GM12891 (cell line): Measurements from ENCODE around the gene UBE2E1.
A peak's percentile ranks its signal among the peaks of the same experiment; 100 is the strongest.
"Not testable (repeated sequence)": the region's sequence is repeated elsewhere in the genome, so short reads cannot be mapped to it uniquely, and the experiment has no call there.

ENCODE experiments used
- DNase-seq: peaks from one replicate; pipeline ENCODE4 v3.0.0; 2011; ENCODE audit warnings: low spot score; ENCODE audit not compliant: insufficient read length
- FAIRE-seq: peaks from 2 replicates; lab custom pipeline; 2011; peaks lifted over from hg19 to GRCh38; lab: Jason Lieb, UNC
- PAX5 ChIP-seq: IDR thresholded peaks from 2 replicates; pipeline ENCODE4 v1.6.1; 2011; ENCODE audit warnings: low read length, moderate library complexity, mild to moderate bottlenecking; ENCODE audit not compliant: insufficient read depth, severe bottlenecking
- POLR2A ChIP-seq: IDR thresholded peaks from 2 replicates; pipeline ENCODE4 v1.6.1; 2011; ENCODE audit warnings: low read depth, low read length, control low read depth
- POLR2AphosphoS5 ChIP-seq: IDR thresholded peaks from 2 replicates; pipeline ENCODE4 v1.6.1; 2011; ENCODE audit warnings: low read depth, low read length, control low read depth
- POU2F2 ChIP-seq: IDR thresholded peaks from 2 replicates; pipeline ENCODE4 v1.6.1; 2011; ENCODE audit warnings: low read depth, mild to moderate bottlenecking, control low read depth, low read length, moderate library complexity
- SPI1 ChIP-seq: IDR thresholded peaks from 2 replicates; pipeline ENCODE4 v1.6.1; 2011; ENCODE audit warnings: low read depth, low read length, control low read depth
- TAF1 ChIP-seq: IDR thresholded peaks from 2 replicates; pipeline ENCODE4 v1.6.1; 2011; ENCODE audit warnings: low read depth, low read length, control low read depth

UBE2E1 gene

DNA sequence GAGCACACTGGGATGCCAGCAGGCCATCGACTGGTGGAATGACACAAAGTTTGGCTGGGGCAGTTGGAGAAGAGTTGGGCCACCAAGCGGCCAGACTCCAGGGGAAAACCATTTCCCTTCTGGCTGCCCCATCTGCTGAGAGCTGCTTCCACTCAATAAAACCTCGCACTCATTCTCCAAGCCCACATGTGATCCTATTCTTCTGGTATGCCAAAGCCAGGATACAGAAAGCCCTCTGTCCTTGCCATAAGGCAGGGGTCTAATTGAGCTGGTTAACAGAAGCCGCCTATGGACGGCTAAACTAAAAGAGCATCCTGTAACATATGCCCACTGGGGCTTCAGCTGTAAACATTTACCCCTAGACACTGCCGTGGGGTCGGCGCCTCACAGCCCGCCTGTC is 55.9 kb downstream of the UBE2E1 start:
- no peak for TF ChIP-seq POLR2A
- no peak for DNase-seq
- FAIRE-seq = no peak

- FAIRE-seq = no peak
- no peak for DNase-seq
- no peak for TF ChIP-seq TAF1
- no peak for TF ChIP-seq POLR2A
- TF ChIP-seq SPI1 = no peak
- no peak for TF ChIP-seq POLR2AphosphoS5
- no peak for TF ChIP-seq POU2F2
- no peak for TF ChIP-seq PAX5
Measured at GRCh38 chr3:23863060-23863459, 57.3 kb downstream of the UBE2E1 start.

GRCh38 chr3:23864931-23865330 is 59.2 kb downstream of the UBE2E1 start:
- TF ChIP-seq POLR2A = no peak
- TF ChIP-seq POU2F2 = no peak
- no peak for TF ChIP-seq POLR2AphosphoS5
- no peak for TF ChIP-seq PAX5
- no peak for TF ChIP-seq SPI1
- no peak for TF ChIP-seq TAF1
- DNase-seq (no peak), FAIRE-seq (no peak)

- DNase-seq (peak; percentile 22), FAIRE-seq (peak; percentile 88)
- TF ChIP-seq SPI1 = no peak
- TF ChIP-seq TAF1 = no peak
- no peak for TF ChIP-seq PAX5
- 0 out of 2 replicates have a peak, but pooled peaks have one; percentile 26 for TF ChIP-seq POLR2AphosphoS5
- peak; percentile 84 for TF ChIP-seq POU2F2
- TF ChIP-seq POLR2A = no peak
Measured at GRCh38 chr3:23865595-23866396, 60.0 kb downstream of the UBE2E1 start.

- FAIRE-seq (no peak), DNase-seq (no peak)
- TF ChIP-seq POLR2A = no peak
- TF ChIP-seq PAX5 = no peak
- TF ChIP-seq TAF1 = no peak
- no peak for TF ChIP-seq POLR2AphosphoS5
- no peak for TF ChIP-seq SPI1
- TF ChIP-seq POU2F2 = no peak
Measured at GRCh38 chr3:23867400-23867799, 61.6 kb downstream of the UBE2E1 start.

GRCh38 chr3:23867838-23868237 is 62.1 kb downstream of the UBE2E1 start:
- TF ChIP-seq POLR2A (no peak), POLR2AphosphoS5 (no peak), SPI1 (no peak), PAX5 (no peak), TAF1 (no peak), POU2F2 (no peak)

GRCh38 chr3:23869977-23870662 is 64.4 kb downstream of the UBE2E1 start:
- DNase-seq (no peak), FAIRE-seq (no peak)
- TF ChIP-seq POU2F2 (no peak), SPI1 (no peak), PAX5 (no peak), POLR2AphosphoS5 (no peak), POLR2A (no peak), TAF1 (no peak)

More at GRCh38 chr3:23867838-23868237, 62.1 kb downstream of the UBE2E1 start:
- FAIRE-seq (no peak), DNase-seq (no peak)

DNA sequence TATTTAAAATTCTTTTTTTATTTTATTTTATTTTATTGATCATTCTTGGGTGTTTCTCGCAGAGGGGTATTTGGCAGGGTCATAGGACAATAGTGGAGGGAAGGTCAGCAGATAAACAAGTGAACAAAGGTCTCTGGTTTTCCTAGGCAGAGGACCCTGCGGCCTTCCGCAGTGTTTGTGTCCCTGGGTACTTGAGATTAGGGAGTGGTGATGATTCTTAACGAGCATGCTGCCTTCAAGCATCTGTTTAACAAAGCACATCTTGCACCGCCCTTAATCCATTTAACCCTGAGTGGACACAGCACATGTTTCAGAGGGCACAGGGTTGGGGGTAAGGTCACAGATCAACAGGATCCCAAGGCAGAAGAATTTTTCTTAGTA is 64.9 kb downstream of the UBE2E1 start:
- not testable (repeated sequence) for DNase-seq, FAIRE-seq

DNA sequence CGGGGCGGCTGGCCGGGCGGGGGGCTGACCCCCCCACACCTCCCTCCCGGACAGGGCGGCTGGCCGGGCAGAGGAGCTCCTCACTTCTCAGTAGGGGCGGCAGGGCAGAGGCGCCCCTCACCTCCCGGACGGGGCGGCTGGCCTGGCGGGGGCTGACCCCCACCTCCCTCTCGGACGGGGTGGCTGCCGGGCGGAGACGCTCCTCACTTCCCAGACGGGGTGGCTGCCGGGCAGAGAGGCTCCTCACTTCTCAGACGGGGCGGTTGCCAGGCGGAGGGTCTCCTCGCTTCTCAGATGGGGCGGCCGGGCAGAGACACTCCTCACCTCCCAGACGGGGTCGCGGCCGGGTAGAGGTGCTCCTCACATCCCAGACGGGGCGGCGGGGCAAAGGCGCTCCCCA is 65.6 kb downstream of the UBE2E1 start:
- DNase-seq, FAIRE-seq: not testable (repeated sequence)

DNA sequence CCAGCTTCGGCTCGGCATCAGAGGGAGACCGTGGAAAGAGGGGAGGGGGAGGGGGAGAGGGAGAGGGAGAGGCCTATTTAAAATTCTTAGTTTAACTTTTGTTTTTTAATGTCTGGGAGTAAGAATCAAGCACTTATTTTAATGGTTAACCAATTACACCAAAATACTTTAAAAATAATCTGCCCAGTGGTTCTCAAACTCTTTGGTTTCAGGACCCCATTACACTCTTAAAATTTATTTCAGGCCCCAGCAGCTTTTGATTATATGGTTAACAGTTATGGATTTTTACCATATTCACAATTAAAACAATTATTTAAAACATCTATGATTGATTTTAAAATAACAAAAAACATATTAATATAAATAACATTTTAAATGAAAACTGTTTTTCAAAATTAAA is 66.6 kb downstream of the UBE2E1 start:
- FAIRE-seq (no peak), DNase-seq (no peak)
- TF ChIP-seq PAX5 (no peak), SPI1 (no peak), POLR2AphosphoS5 (no peak), TAF1 (no peak), POLR2A (no peak), POU2F2 (no peak)

DNA sequence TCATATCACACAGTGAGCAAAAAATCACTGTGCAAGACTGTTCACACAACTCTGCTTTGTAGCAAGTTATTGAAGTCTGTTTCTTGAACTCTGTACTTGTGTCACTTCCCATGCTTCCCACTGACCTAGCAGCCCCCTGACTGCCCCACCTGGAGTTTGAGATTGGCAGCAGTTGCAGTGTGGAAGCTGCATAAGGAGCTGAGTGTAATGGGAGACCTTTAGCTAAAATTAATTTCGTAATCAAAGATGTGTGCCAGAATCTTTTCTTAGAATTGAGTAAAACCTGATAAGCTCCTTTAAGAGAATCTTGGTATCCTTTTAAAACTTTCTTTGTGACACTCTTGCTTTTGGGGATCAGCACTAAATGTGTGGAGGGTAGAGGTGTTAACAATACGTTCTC is 68.2 kb downstream of the UBE2E1 start:
- DNase-seq = no peak
- TF ChIP-seq SPI1 (no peak), POLR2AphosphoS5 (no peak), TAF1 (no peak), PAX5 (no peak), POU2F2 (no peak), POLR2A (no peak)
- FAIRE-seq = no peak
